Raji (cell line): ENCODE results near the gene ELAVL2.

Experiments used
- POLR2A ChIP-seq: IDR thresholded peaks from 2 replicates; pipeline ENCODE4 v1.6.1; 2011; ENCODE audit warnings: low read depth, low read length, control low read depth; ENCODE audit not compliant: insufficient read depth

Gene ELAVL2

DNA sequence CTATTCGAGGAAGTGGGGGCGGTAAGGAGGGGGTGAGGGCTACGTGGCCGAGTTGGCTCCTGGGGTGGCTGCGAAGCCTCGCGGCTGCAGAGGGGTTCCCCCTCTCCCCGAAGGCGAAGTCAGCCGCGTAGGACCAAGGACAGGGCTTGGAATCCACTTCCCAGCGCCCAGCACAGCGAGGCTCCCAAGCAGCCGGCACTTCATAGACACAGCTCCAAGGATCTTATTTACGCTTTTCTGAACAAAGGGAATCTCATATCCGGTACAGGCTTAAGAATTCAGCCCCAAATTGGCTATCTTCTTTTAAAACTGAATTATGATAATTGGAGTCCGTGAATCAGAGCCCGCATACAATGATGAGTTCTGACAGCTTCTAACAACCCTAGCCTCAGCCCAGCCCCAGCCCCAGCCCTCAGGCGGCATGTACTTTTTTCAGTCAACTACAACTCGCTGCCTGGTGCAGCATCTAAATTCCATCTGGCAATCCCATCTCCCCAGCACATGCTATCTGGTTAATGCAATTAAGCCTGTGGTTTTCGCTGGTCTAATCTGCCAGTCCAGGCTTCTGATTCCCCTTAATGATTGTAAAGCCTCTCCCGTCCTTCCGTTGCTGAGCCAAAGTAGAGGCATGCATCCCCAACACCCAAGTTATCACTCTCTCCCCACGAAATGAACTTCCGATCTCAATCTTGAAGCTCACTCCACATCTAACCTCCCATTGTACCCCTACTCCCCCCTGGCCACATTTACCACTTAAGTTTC is 1.0 kb downstream of the ELAVL2 start:
- no peak for TF ChIP-seq POLR2A

DNA sequence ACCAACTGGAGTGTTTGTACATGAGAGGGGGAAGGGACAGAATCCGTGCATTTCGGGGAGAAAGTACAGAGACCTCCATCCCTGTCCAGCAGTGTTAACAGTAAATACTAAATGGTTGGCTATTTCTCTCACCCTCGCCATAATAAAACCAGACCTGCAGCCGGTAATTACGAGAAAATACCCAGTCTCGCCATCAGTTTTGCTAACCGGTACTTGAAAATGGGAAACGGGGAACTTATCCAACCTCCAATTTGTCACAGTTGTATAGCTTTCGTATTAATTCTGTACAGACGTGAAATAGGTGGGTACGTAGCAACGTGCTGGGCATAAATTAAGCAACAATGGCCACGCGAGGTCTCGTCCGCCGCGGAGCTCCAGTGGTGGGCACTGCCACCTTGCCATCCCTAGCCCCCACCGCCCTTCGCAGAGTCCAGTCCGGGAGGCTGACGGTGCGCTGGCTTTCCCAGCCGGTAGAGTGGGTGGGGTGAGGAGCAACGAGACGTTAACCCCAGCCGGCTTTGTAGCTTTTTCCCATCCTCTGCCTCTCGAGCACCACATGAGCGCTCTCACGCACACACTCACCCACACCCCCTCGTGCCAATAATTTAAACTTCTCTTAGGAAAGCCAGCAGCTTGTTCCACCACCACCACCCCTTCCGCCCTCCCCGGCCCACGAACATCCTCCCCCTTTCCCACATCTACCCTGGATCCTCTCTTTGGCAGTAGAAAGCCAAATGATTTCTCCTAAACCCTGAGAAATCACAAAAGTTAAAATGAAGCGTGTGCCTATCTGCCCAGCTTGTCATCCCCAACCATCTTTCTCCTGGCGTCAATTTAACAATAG is 1.8 kb downstream of the ELAVL2 start:
- TF ChIP-seq POLR2A = no peak

DNA sequence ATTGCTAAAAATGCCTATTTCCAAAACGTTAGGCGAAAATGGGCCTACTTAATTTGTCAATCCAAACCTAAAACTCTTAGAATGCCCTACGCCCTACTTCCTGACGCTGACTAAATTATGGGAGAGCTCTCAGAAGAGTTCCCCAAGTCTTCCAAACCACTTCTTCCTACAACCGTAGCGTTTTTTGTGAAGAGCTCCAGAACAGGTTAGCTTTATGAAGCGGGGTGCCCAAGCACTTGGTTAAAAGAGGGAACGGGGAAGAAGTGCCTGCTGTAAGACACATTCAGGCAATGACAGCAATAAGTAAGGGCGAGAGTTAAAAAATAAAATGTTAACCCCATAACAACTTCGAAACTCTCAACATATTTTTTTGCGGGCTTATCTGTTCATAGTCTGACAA is 2.8 kb downstream of the ELAVL2 start:
- no peak for TF ChIP-seq POLR2A

DNA sequence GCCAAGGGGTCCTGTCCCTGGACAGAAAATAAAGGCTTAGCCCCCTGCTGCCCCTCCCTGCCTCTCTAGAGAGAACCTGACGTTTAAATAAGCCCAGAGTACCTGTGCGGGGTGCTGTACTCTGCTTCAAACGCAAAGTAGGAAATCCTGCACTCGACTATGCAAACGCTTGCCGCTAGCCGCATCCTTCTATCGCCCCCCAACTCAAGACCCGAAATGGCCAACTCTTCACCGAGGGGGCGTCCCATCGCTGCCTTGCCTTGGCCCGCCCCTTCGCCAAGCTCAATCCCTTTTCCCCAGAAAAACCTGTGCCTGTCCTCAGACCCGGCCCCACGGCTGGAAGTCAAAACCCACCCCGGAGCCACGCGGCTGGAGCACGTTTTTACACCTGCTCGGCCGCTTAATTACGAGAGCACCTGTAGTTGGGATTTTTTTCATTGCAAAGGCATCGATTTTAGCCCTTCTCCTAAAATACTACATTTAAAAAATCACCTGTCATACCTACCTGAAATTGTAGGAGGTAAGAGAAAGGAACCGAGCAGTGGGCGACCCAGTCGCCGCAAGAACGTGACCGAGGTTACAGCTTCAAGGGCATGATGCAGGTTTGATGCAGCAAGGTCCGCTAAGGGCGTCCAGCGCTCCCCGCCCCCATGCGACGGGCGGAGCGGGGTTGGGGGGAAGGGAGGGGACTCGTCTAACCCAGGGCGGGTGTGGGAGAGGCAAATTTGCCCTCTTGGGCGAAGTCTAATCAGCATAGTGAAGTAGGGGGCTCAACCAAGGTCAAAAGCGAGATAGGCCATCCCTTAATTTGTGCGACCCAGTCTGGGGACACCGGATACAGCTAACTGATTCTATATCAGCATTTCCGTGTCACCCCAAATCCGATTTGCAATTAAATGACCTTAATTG is 3.5 kb downstream of the ELAVL2 start:
- no peak for TF ChIP-seq POLR2A

DNA sequence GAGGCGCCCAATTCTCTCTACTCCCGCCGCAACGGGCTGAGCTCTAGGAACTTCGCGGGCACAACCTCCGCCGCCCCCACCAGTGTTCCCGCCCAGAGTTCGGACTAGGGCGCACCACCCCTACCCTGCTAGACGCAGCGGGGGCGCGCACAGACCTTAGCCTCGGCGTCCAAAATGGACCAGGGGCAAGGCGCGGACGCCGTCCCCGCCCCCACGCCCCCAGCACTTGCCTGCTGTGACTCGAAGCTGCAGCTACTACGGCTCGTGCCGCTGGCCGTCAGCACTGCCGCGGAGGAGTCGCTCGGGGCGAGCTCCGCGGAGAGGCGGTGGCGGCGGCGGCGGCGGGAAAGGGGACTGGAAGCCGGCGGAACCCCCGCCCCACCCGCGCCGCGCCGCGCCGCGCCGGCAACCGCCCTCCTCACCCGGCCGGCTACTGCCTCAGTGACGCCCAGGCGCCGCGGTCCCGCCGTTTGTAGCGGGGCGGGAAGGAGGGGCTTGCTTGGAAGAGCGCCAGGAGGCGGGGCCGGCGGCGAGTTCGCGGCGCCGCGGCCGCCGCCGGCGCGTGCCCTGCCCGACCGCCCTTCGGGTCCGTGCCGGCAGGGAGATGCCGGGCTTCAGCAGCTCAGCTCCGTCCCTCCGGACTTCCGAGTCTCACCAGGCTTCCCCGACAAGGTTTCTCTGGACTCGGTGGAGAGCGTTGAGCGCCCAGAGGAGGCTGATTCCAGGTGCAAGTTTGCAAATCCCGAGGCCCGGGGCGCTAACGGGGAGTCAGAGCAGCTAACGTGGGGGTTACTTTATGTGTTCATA is 4.5 kb downstream of the ELAVL2 start:
- no peak for TF ChIP-seq POLR2A

DNA sequence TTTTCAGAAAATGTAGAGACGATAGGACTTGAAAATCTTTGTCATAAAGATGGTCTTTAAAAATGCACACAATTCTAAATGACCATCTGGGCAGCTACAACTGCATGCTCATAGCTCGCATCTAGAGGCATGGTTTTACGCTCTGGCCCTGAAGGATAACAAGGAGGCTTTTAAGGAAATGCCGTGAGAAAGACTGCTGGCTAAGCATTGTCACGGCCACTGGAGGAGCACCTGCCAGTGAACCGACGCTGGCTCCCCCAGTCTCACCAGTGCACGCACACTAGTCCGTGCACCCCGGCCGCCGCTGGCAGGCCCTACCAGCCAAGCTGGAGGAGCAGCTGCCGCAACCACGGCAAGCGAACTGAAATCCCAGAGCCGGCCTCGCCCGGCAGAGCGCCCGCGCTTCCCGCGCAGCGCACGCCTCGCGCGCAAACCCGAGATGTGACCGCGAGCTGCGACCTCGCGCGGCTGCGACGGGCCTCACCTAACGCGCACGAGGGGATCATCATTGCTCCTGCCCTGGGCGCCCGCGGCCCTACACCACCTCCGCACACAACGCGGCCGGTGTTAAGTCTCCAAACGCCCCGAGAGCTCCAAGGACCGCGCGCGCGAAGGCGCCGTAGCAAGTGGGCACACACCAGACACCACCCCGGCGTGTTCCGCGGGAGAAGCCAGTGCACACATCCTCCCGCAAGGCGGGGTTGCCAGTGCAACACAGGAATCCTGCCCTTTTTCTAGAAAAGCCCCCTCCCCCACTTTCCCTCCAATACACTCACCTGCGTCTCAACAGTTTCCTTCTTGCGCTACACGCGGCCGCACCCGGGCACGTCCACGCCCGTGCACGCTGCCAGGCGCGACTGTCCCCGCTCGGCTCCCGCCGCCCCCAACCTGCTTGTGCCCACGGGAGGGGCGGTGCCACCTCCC is 5.3 kb downstream of the ELAVL2 start:
- no peak for TF ChIP-seq POLR2A

DNA sequence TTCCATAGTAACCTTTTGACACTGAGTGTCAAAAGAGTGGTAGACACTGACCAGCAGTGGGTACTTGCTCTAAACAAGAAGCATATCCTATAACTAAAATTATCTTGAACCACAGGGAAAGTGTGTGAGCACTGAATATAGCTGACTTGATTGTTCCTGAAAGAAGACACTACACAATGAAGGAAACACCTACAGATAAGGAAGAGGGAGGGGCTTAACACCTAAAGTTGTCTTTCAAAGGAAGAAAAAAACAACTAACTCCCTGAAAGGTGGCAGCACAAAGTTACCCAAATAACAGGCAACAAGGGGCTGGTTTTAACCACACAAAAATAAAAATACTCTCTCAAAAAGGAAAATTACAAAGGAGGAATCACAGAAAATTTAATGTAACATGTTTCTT is 6.6 kb downstream of the ELAVL2 start:
- no peak for TF ChIP-seq POLR2A

DNA sequence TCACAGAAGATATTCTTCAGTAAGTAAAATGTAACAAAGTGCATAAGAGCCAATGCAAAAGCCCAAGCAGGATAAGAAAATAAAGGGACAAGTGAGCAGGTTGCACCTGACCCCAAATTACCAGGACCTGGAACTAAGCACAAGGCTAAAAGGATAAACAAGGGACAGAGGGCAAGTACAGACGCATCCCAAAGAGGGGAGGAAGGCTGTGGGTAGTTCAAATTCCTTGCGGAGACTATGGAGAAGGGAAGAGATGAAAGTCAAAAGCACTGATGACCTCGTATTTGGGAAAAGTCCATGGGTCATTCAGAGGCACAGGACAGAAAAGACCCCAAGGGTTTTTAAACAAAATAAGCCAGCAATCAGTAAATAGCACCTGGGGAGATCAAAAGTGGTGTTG is 11.8 kb downstream of the ELAVL2 start:
- no peak for TF ChIP-seq POLR2A

DNA sequence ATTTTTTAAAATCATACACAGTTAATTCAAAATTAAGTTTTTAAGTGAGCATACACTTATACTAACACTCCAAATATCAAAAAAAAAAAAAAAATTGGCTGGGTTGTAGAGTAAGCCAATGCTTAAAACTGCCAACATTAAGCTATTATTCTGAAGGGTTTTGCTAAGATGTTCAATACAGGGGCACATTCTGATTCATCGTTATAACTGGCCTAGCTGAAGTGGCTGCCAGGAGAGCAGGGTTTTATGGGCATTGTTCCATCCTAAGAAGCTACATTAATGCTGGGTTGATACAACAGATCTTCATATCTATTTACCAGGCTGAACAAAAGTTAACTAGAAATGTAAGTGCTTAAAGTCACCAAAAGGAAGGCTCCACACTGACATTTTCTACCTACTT is 13.4 kb downstream of the ELAVL2 start:
- no peak for TF ChIP-seq POLR2A

DNA sequence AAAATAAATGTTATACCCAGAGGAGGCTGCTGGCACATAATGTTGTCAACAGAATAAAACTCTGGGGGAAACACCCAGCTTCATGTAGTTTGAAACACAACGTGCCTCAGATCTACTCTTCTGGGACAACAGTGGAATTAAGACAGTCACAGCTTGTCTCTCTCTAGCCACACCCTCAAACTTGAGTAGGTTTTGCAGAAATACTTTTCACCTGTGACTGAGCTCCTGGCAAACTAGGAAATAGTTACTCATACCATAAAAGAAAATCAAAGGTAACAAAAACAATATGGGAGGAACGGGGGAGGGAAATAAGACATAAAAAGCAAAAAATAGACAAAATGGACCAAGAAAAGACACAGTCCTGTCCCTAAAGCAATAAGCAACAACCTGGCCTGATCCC is 14.4 kb downstream of the ELAVL2 start:
- no peak for TF ChIP-seq POLR2A

DNA sequence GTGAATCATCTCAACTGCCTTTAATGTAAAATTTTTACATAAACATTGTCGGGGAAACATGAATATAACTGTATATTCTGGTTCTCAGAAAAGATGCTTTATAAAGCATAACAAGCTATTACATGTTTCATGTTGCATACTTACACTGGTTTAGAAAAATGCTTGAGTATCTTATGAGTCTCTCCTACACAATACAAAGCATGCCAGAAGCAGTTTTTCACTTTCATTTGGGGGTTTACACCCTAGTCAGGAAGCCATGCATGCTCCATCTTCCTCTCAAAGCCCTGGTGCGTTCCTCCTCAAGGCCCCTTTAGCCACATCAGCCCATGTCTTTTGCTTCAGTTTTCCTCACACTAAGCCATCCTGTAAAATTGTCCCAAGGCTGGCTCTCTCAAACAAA is 22.8 kb downstream of the ELAVL2 start:
- TF ChIP-seq POLR2A = no peak

DNA sequence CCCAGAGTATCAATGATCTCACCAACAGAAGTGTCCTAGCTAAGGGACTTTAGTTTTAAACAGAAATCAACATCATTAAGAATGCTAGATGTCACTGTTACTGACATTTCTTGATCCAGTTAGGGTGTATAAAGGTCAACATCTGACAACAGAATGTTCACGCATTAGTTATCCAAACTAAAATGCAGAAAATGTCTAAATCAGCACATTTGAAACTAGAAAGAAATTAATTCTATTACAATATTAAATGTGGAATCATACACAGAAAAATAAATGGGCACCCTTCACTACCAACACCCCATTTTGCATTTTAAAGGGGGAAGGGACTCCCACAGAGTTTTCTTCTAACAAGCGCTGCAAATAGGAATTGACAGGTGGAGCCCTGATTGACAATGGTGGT is 24.5 kb downstream of the ELAVL2 start:
- no peak for TF ChIP-seq POLR2A

DNA sequence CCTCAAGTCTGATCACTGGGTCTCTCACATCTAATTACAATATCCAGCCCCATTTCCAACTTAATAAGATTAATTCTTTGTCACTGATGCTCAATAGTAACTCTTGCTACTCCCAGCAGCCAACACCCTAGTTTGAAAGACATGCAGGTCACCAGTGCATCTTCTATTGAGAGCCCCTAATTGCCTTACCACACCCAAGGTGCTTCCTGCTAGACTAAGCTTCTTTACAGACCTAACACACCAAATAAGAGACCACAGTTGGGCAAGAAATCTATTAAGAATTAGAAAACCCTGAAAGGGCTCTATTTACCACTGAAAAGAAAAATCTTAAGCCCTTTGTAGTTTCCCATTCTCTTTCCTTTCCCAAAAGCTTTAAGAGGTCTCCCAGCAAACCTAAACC is 26.5 kb downstream of the ELAVL2 start:
- TF ChIP-seq POLR2A = no peak

DNA sequence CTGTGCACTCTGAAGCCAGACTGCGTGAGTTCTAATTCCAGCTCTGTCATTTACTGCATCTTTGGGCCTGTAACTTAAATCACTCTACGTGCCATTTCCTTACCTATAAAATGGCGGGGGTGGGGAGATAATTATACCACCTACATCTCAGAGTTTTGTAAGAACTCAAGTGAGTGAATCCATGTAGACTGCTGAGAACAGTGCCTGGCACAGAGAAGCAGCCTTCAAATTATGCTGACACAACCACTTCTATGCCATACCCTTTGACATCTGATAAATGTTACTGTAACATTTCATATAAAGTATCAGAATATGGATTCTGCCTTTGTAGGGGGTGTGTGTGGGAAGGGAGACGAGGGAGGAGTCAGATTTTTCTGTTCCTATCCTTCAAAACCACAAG is 27.7 kb downstream of the ELAVL2 start:
- TF ChIP-seq POLR2A = no peak

DNA sequence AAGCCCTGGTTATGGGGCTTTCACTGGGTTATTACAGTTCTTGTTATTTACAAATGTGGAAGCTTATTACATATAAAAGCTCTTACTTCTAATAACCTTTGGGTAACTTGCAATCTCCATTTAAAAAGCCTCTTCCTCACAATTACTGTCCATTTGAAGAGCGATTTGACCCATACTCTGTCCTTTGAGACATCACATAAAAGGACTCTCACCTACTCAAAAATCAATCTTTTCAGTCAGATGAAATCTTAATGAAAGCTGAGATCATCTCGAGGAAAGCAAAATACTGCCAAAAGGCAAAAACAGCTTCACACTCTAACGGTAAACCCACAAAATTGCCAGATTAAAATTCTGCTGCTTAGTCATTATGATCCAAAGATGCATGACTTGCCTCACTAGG is 29.8 kb downstream of the ELAVL2 start:
- no peak for TF ChIP-seq POLR2A
